ENCODE measurements around the gene CA12. TPM values are rescaled to one million over a fixed set of nuclear protein-coding genes. Genes with fewer than 3 reads are reported as not detected.

CA12 gene
- total and polyA plus RNA-seq, 2 donors (not counting 3 experiments of a cell fraction or from before 2014, with no cell fraction given): 1.1 to 5.9 TPM

- Histone ChIP-seq H4K20me1 (replicated peaks; ENCODE audit: control insufficient read depth, extremely low read depth, insufficient read depth, low read length) (no peaks in the 10 kb centered on the region), H3K27ac (ENCODE audit: insufficient read depth, low read depth, low read length) (no peak overlapping the region), H3K27me3 (ENCODE audit: control insufficient read depth in 2 of 2, insufficient read depth in 2 of 2, low read length in 2 of 2) (no peaks in the 10 kb centered on the region), H3K4me1 (ENCODE audit: control insufficient read depth, extremely low read depth, insufficient read depth, low read length) (peaks cover 3% of the 10 kb centered on the region), H3K9ac (replicated peaks; ENCODE audit: extremely low read depth, insufficient read depth, low read length) (no peak overlapping the region), H3K9me1 (replicated peaks; ENCODE audit: control insufficient read depth, extremely low read depth, insufficient read depth, low read length) (no peaks in the 10 kb centered on the region), H3K79me2 (ENCODE audit: control insufficient read depth, insufficient read depth, low read length) (no peaks in the 10 kb centered on the region), H3K36me3 (ENCODE audit: control insufficient read depth in 2 of 2, extremely low read depth in 1 of 2, insufficient read depth in 2 of 2, low read length in 2 of 2) (no peaks in the 10 kb centered on the region), H3K9me3 (replicated peaks; ENCODE audit: control insufficient read depth, insufficient read depth, low read length) (no peaks in the 10 kb centered on the region), H2AFZ (ENCODE audit: low read depth, low read length) (no peak overlapping the region), H3K4me2 (ENCODE audit: insufficient read depth, low read length) (no peak overlapping the region), H3K4me3 (replicated peaks in 1 of 3; ENCODE audit: insufficient read depth in 1 of 3, low read depth in 1 of 3, low read length in 3 of 3) (no peak overlapping the region)
- ChIA-PET CTCF (interaction anchor here (1.3 kb wide), 2 partner anchors 12 to 23 kb away, joined by 3 read pairs; no protein-coding TSS in a partner anchor), POLR2A (no interaction called here)
- TF ChIP-seq, protein P1, sequence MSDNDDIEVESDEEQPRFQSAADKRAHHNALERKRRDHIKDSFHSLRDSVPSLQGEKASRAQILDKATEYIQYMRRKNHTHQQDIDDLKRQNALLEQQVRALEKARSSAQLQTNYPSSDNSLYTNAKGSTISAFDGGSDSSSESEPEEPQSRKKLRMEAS (IDR thresholded peaks at IDR 0.05; ENCODE audit: insufficient read depth, insufficient read length): no peak
- TF ChIP-seq JUN (IDR thresholded peaks at IDR 0.05; ENCODE audit: borderline replicate concordance, insufficient read depth, insufficient read length, low read depth): no peak
- TF ChIP-seq CTCF (IDR thresholded peaks at IDR 0.05; ENCODE audit: extremely low read depth in 1 of 2, insufficient read depth in 1 of 2, low read depth in 1 of 2, low read length in 2 of 2): no peak
- TF ChIP-seq MYC (IDR thresholded peaks at IDR 0.05; ENCODE audit: low read depth, low read length): no peak
- DNase-seq (ENCODE audit: low read depth, low spot score): no peak
- no peak for FAIRE-seq
- intact Hi-C loops (cut with micrococcal nuclease) (no loop called here), dilution Hi-C loops (cut with MboI; ENCODE audit: extremely low pct_ligation_motif_present, low sequenced_read_pairs) (no loop called here)
- no TSS peak for BruUV-seq (replicated peaks)
These were observed 67.2 kb downstream of the CA12 start for GRCh38 chr15:63314409-63314808.

DNA sequence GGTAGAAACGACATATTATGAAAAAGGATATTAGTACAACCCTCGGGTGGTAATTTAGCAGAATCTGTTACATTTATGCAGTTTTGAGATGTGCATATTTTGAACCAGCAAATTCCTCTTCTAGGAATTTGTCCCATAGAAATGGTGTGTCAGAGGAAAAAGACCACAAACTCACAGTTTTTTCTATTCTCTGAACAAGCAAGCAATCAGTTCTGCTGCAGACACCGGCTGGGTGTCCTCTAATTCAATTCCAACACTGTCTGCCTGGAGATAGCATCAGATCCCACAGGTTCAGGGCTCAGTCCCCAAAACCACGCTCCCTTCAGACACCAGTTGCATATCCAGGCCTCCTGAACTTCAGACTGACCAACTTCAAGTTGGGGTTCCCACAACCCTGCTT lies 67.8 kb downstream of the CA12 start:
- Histone ChIP-seq H3K4me3 (replicated peaks in 1 of 3; ENCODE audit: insufficient read depth in 1 of 3, low read depth in 1 of 3, low read length in 3 of 3) (no peak overlapping the region), H3K27me3 (ENCODE audit: control insufficient read depth in 2 of 2, insufficient read depth in 2 of 2, low read length in 2 of 2) (no peaks in the 10 kb centered on the region), H3K79me2 (ENCODE audit: control insufficient read depth, insufficient read depth, low read length) (no peaks in the 10 kb centered on the region), H3K4me2 (ENCODE audit: insufficient read depth, low read length) (no peak overlapping the region), H3K27ac (ENCODE audit: insufficient read depth, low read depth, low read length) (no peak overlapping the region), H2AFZ (ENCODE audit: low read depth, low read length) (no peak overlapping the region), H3K4me1 (ENCODE audit: control insufficient read depth, extremely low read depth, insufficient read depth, low read length) (peaks cover 9% of the 10 kb centered on the region), H3K9me1 (replicated peaks; ENCODE audit: control insufficient read depth, extremely low read depth, insufficient read depth, low read length) (no peaks in the 10 kb centered on the region), H3K36me3 (ENCODE audit: control insufficient read depth in 2 of 2, extremely low read depth in 1 of 2, insufficient read depth in 2 of 2, low read length in 2 of 2) (no peaks in the 10 kb centered on the region), H3K9me3 (replicated peaks; ENCODE audit: control insufficient read depth, insufficient read depth, low read length) (no peaks in the 10 kb centered on the region), H3K9ac (replicated peaks; ENCODE audit: extremely low read depth, insufficient read depth, low read length) (no peak overlapping the region), H4K20me1 (replicated peaks; ENCODE audit: control insufficient read depth, extremely low read depth, insufficient read depth, low read length) (no peaks in the 10 kb centered on the region)
- BruUV-seq (replicated peaks): no TSS peak
- intact Hi-C loops (cut with micrococcal nuclease): no loop called here
- FAIRE-seq (no peak), DNase-seq (ENCODE audit: low read depth, low spot score) (no peak)
- CTCF ChIA-PET: interaction anchor here (1.3 kb wide), 1 partner anchor 12 kb away, joined by 3 read pairs; no protein-coding TSS in a partner anchor
- dilution Hi-C loops (cut with MboI; ENCODE audit: extremely low pct_ligation_motif_present, low sequenced_read_pairs): no loop called here
- POLR2A ChIA-PET: no interaction called here
- TF ChIP-seq POLR2A (IDR thresholded peaks at IDR 0.05; ENCODE audit: low read depth, low read length) (no peak), MYC (IDR thresholded peaks at IDR 0.05; ENCODE audit: low read depth, low read length) (no peak), GATA2 (IDR thresholded peaks at IDR 0.05; ENCODE audit: insufficient read depth, insufficient read length, low read depth, low read length) (no peak), CTCF (IDR thresholded peaks at IDR 0.05; ENCODE audit: extremely low read depth in 1 of 2, insufficient read depth in 1 of 2, low read depth in 1 of 2, low read length in 2 of 2) (no peak), EZH2 (IDR thresholded peaks at IDR 0.05; ENCODE audit: borderline replicate concordance, low read depth, low read length, severe bottlenecking) (no peak)
- TF ChIP-seq, protein P1 (IDR thresholded peaks at IDR 0.05; ENCODE audit: insufficient read depth, insufficient read length): no peak

Measured in endothelial cell of umbilical vein (primary cell).